Lower lobe of right lung (tissue), 2 donors: ENCODE data around the gene SCN2B. TPM values are rescaled to one million over a fixed set of nuclear protein-coding genes. Genes with fewer than 3 reads are reported as not detected.
A peak's percentile ranks its signal among the peaks of the same experiment; 100 is the strongest.

Experiments used
- ATAC-seq, 2 donors: fragments of 200-7000 bp; cut with Tn5 transposase; one replicate each; pipeline ENCODE4 v1.9.1; 2020 to 2022; ENCODE audit warnings: mild to moderate bottlenecking in 2 of 2, moderate library complexity in 2 of 2
- DNase-seq: peaks from one replicate; pipeline ENCODE4 v3.0.0-alpha.2; 2020
- H3K27ac ChIP-seq: fragments of 200-600 bp; one replicate; pipeline ENCODE4 v1.8.0; 2022
- H3K27me3 ChIP-seq: fragments of 200-600 bp; one replicate; pipeline ENCODE4 v1.8.0; 2022; ENCODE audit warnings: low read depth
- H3K36me3 ChIP-seq: fragments of 200-600 bp; one replicate; pipeline ENCODE4 v1.8.0; 2022; ENCODE audit warnings: mild to moderate bottlenecking
- H3K4me1 ChIP-seq: fragments of 200-600 bp; one replicate; pipeline ENCODE4 v1.8.0; 2022
- H3K4me3 ChIP-seq: fragments of 200-600 bp; one replicate; pipeline ENCODE4 v1.8.0; 2022; ENCODE audit warnings: mild to moderate bottlenecking
- H3K9me3 ChIP-seq: fragments of 200-600 bp; one replicate; pipeline ENCODE4 v1.8.0; 2022
- CTCF ChIP-seq: fragments of 200-600 bp; IDR thresholded peaks from one replicate; pipeline ENCODE4 v1.8.0; 2022; ENCODE audit warnings: antibody characterized with exemption, mild to moderate bottlenecking
- intact Hi-C: fragments of 100-400 bp; cut with DNase I; formaldehyde crosslinking; loops from one replicate; pipeline ENCODE4 v1.11.0; 2022
- total RNA-seq: library from RNA; stranded (reverse); fragmentation: NEBNext Ultra II Directional; extraction: Animal tissue kit (Norgen Biotek cat#: 25700); gene quantifications from one replicate; pipeline ENCODE4 v1.2.1, GENCODE V29; 2021
- donor health status: DM: no; HTN: yes; CAD: no; lungs with severe emphysema.

SCN2B gene
- total RNA-seq, 1 donor from 2014 or later: 1.6 TPM

GRCh38 chr11:118207079-118207478 is 30.6 kb upstream of the SCN2B start:
- no peak for TF ChIP-seq CTCF
- Histone ChIP-seq H3K27me3 (no peaks in the 10 kb centered on the region), H3K4me3 (no peak overlapping the region), H3K9me3 (no peaks in the 10 kb centered on the region), H3K27ac (no peak overlapping the region), H3K36me3 (peaks cover 17% of the 10 kb centered on the region), H3K4me1 (peaks cover 34% of the 10 kb centered on the region)
- intact Hi-C loops: no loop called here
- DNase-seq (no peak), ATAC-seq (no peak)

- intact Hi-C loops: no loop called here
- H3K36me3 ChIP-seq: peaks cover 17% of the 10 kb centered on the region
- H3K9me3 ChIP-seq: no peaks in the 10 kb centered on the region
- H3K4me3 ChIP-seq: no peak overlapping the region
- ATAC-seq (peak; percentile 65 to 77), DNase-seq (peak; percentile 49)
- H3K27me3 ChIP-seq: no peaks in the 10 kb centered on the region
- TF ChIP-seq CTCF: no peak
- H3K4me1 ChIP-seq: peaks cover 29% of the 10 kb centered on the region
- peak overlapping the region; percentile 58 for H3K27ac ChIP-seq
These were observed 30.1 kb upstream of the SCN2B start for GRCh38 chr11:118206391-118207031.

- H3K4me1 ChIP-seq: peaks cover 22% of the 10 kb centered on the region
- H3K36me3 ChIP-seq: peaks cover 17% of the 10 kb centered on the region
- TF ChIP-seq CTCF: no peak
- ATAC-seq (no peak), DNase-seq (no peak)
- no peak overlapping the region for H3K4me3 ChIP-seq
- H3K9me3 ChIP-seq: no peaks in the 10 kb centered on the region
- intact Hi-C loops: no loop called here
- no peak overlapping the region for H3K27ac ChIP-seq
- no peaks in the 10 kb centered on the region for H3K27me3 ChIP-seq
These were observed 29.4 kb upstream of the SCN2B start for GRCh38 chr11:118205606-118206378.

- no peak for TF ChIP-seq CTCF
- no peaks in the 10 kb centered on the region for H3K9me3 ChIP-seq
- intact Hi-C loops: no loop called here
- DNase-seq (no peak), ATAC-seq (peak in 1 of 2 donors; percentile 29)
- H3K4me1 ChIP-seq: peaks cover 29% of the 10 kb centered on the region
- H3K36me3 ChIP-seq: peaks cover 17% of the 10 kb centered on the region
- H3K27ac ChIP-seq: no peak overlapping the region
- H3K27me3 ChIP-seq: no peaks in the 10 kb centered on the region
- H3K4me3 ChIP-seq: no peak overlapping the region
These were observed 26.4 kb upstream of the SCN2B start for GRCh38 chr11:118202599-118203422.

- peaks cover 21% of the 10 kb centered on the region for H3K4me1 ChIP-seq
- H3K9me3 ChIP-seq: no peaks in the 10 kb centered on the region
- TF ChIP-seq CTCF: no peak
- H3K27ac ChIP-seq: no peak overlapping the region
- H3K36me3 ChIP-seq: peaks cover 17% of the 10 kb centered on the region
- no peaks in the 10 kb centered on the region for H3K27me3 ChIP-seq
- no peak for ATAC-seq
- DNase-seq: no peak
- intact Hi-C loops: no loop called here
- no peak overlapping the region for H3K4me3 ChIP-seq
These were observed 25.5 kb upstream of the SCN2B start for GRCh38 chr11:118201966-118202365.
